Testis (tissue), 3 donors: Measurements from ENCODE around the gene CA7. TPM values are rescaled to one million over a fixed set of nuclear protein-coding genes. Genes with fewer than 3 reads are reported as not detected.
A peak's percentile ranks its signal among the peaks of the same experiment; 100 is the strongest.

Experiments used
- DNase-seq: peaks from one replicate; pipeline ENCODE4 v3.0.0-alpha.2; 2019
- H3K27ac ChIP-seq, 2 donors: fragments of 200-600 bp; sonication (generic); one replicate each; pipeline ENCODE4 v1.5.1; 2019
- H3K27me3 ChIP-seq: fragments of 200-600 bp; sonication (generic); one replicate; pipeline ENCODE4 v1.5.1; 2019
- H3K36me3 ChIP-seq: fragments of 200-600 bp; sonication (generic); one replicate; pipeline ENCODE4 v1.5.1; 2017; ENCODE audit warnings: low read depth; ENCODE audit errors: missing control alignments
- H3K4me1 ChIP-seq: fragments of 200-600 bp; sonication (generic); one replicate; pipeline ENCODE4 v1.5.1; 2019
- H3K4me3 ChIP-seq, 2 donors: fragments of 200-600 bp; sonication (generic); one replicate each; pipeline ENCODE4 v1.5.1; 2017 to 2019
- H3K9me3 ChIP-seq: fragments of 200-600 bp; sonication (generic); one replicate; pipeline ENCODE4 v1.5.1; 2017
- CTCF ChIP-seq, 3 experiments: fragments of 450-650 bp in 2 of 3; fragments of 200-600 bp in 1 of 3; sonication (generic) in 1 of 3; IDR thresholded peaks; one replicate each; pipeline ENCODE4 v1.5.1; 2016 to 2019; ENCODE audit warnings: antibody characterized with exemption in 3 of 3, mild to moderate bottlenecking in 2 of 3, moderate library complexity in 1 of 3
- POLR2A ChIP-seq: fragments of 450-650 bp; IDR thresholded peaks from one replicate; pipeline ENCODE4 v1.6.1; 2017; ENCODE audit warnings: antibody characterized with exemption, mild to moderate bottlenecking, moderate library complexity
- WGBS, 2 donors: methylation state at CpG; one replicate each; pipeline ENCODE4 v1.1.5; 2018; 5-methylcytosine and 5-hydroxymethylcytosine counted together
- intact Hi-C: fragments of 100-400 bp; cut with DNase I; formaldehyde crosslinking; loops from one replicate; pipeline ENCODE4 v1.15.1; 2023; ENCODE audit warnings: low total_unique reads
- polyA plus RNA-seq: library from polyadenylated mRNA; stranded (reverse); fragments of 350-450 nt; fragmentation: Illumina TruSeq; extraction: RNeasy Lipid Tissue Mini Kit (QIAGEN cat#74804); gene quantifications from one replicate; pipeline ENCODE4 v1.2.3, GENCODE V29; 2014; ENCODE audit warnings: low read depth, low replicate concordance; ENCODE audit not compliant: insufficient read depth
- total RNA-seq, 2 donors: library from RNA; depleted of rRNA; stranded (reverse); fragments of >200 nt; gene quantifications; one replicate each; pipeline ENCODE4 v1.2.3, GENCODE V29; 2016

The CA7 gene
- total and polyA plus RNA-seq, 3 donors from 2014 or later, result 1.2 to 1.9 (median 1.4) TPM

- TF ChIP-seq POLR2A (no peak), CTCF (IDR thresholded peaks at IDR 0.05) (no peak)
- DNase-seq, result peak; percentile 54
- peaks cover 70% of the 10 kb centered on the region for H3K4me1 ChIP-seq
- peak overlapping the region; percentile 82 to 87 for H3K27ac ChIP-seq
- no peaks in the 10 kb centered on the region for H3K9me3 ChIP-seq
- H3K4me3 ChIP-seq, result no peak overlapping the region
- intact Hi-C loops, result no loop called here
- no peaks in the 10 kb centered on the region for H3K36me3 ChIP-seq
- 42 to 43% methylated on average over 5 to 7 of the region's 7 CpGs for WGBS, 2 donors
- no peaks in the 10 kb centered on the region for H3K27me3 ChIP-seq
These were observed 56.7 kb downstream of the CA7 start for GRCh38 chr16:66900721-66901441.

- intact Hi-C loops, result no loop called here
- Histone ChIP-seq H3K27ac (peak overlapping the region; percentile 82 to 87), H3K36me3 (no peaks in the 10 kb centered on the region), H3K27me3 (no peaks in the 10 kb centered on the region), H3K9me3 (no peaks in the 10 kb centered on the region), H3K4me3 (no peak overlapping the region), H3K4me1 (peaks cover 74% of the 10 kb centered on the region)
- DNase-seq, result no peak
- TF ChIP-seq CTCF (IDR thresholded peaks at IDR 0.05) (no peak), POLR2A (no peak)
- WGBS, 2 donors, result 82 to 89% methylated on average over 3 to 10 of the region's 10 CpGs
These were observed 57.4 kb downstream of the CA7 start for GRCh38 chr16:66901626-66902025.

- no peaks in the 10 kb centered on the region for H3K27me3 ChIP-seq
- intact Hi-C loops, result no loop called here
- peaks cover 76% of the 10 kb centered on the region for H3K4me1 ChIP-seq
- peak overlapping the region; percentile 80 to 83 for H3K27ac ChIP-seq
- no peak for DNase-seq
- no peaks in the 10 kb centered on the region for H3K9me3 ChIP-seq
- no peaks in the 10 kb centered on the region for H3K36me3 ChIP-seq
- H3K4me3 ChIP-seq, result no peak overlapping the region
- 52 to 74% methylated on average over 4 to 14 of the region's 14 CpGs for WGBS, 2 donors
- TF ChIP-seq POLR2A (no peak), CTCF (IDR thresholded peaks at IDR 0.05) (peak in 1 of 3 experiments; percentile 8)
These were observed 58.7 kb downstream of the CA7 start for GRCh38 chr16:66902648-66903543.

Other genes with a start within 250 kb of the CA7 start
- 100 to 1,000 TPM; 137 to 182 TPM for gene CMTM3, start 239.7 kb upstream of the CA7 start, total RNA-seq
- 149 TPM for gene CMTM3, start 239.7 kb upstream of the CA7 start, polyA plus RNA-seq
- 10 to 100 TPM; 50.9 to 59.2 TPM for gene CMTM4, start 147.7 kb upstream of the CA7 start, total RNA-seq
- 22.2 TPM for gene CMTM4, start 147.7 kb upstream of the CA7 start, polyA plus RNA-seq
- gene DYNC1LI2, start 92.8 kb upstream of the CA7 start, total RNA-seq, result 100 to 1,000 TPM; 132 to 145 TPM
- 89.0 TPM for gene DYNC1LI2, start 92.8 kb upstream of the CA7 start, polyA plus RNA-seq
- 10 to 100 TPM; 12.1 to 30.6 TPM for gene TERB1, start 42.8 kb upstream of the CA7 start, total RNA-seq
- gene TERB1, start 42.8 kb upstream of the CA7 start, polyA plus RNA-seq, result 13.3 TPM
- gene NAE1, start 13.4 kb upstream of the CA7 start, total RNA-seq, result 10 to 100 TPM; 72.7 to 72.8 TPM
- gene NAE1, start 13.4 kb upstream of the CA7 start, polyA plus RNA-seq, result 53.7 TPM
- 10 to 100 TPM; 22.9 to 23.9 TPM for gene PDP2, start 36.1 kb downstream of the CA7 start, total RNA-seq
- 14.0 TPM for gene PDP2, start 36.1 kb downstream of the CA7 start, polyA plus RNA-seq
- gene CDH16, start 74.5 kb downstream of the CA7 start, total RNA-seq, result under 1 TPM; 0.31 to 0.39 TPM
- 2.7 TPM for gene CDH16, start 74.5 kb downstream of the CA7 start, polyA plus RNA-seq
- gene RRAD, start 81.1 kb downstream of the CA7 start, total RNA-seq, result 10 to 100 TPM; 12.4 to 19.4 TPM
- 9.1 TPM for gene RRAD, start 81.1 kb downstream of the CA7 start, polyA plus RNA-seq
- 100 to 1,000 TPM; 113 to 179 TPM for gene CIAO2B, start 90.0 kb downstream of the CA7 start, total RNA-seq
- 145 TPM for gene CIAO2B, start 90.0 kb downstream of the CA7 start, polyA plus RNA-seq
- gene CES2, start 91.1 kb downstream of the CA7 start, total RNA-seq, result 10 to 100 TPM; 49.1 to 51.9 TPM
- 34.4 TPM for gene CES2, start 91.1 kb downstream of the CA7 start, polyA plus RNA-seq
- gene CES3, start 116.9 kb downstream of the CA7 start, total RNA-seq, result 1 to 10 TPM; 4.1 to 4.5 TPM
- gene CES3, start 116.9 kb downstream of the CA7 start, polyA plus RNA-seq, result 1.5 TPM
- 10 to 100 TPM; 17.0 to 25.0 TPM for gene CES4A, start 144.2 kb downstream of the CA7 start, total RNA-seq
- gene CES4A, start 144.2 kb downstream of the CA7 start, polyA plus RNA-seq, result 12.2 TPM
- gene CBFB, start 184.7 kb downstream of the CA7 start, total RNA-seq, result 10 to 100 TPM; 23.3 to 34.9 TPM
- gene CBFB, start 184.7 kb downstream of the CA7 start, polyA plus RNA-seq, result 15.3 TPM